Measurements from ENCODE around the gene ASRGL1. TPM values are rescaled to one million over a fixed set of nuclear protein-coding genes. Genes with fewer than 3 reads are reported as not detected.

The ASRGL1 gene
- total and polyA plus RNA-seq, 2 of the 13 experiments (the other 11 are each of a cell fraction or from before 2014, with no cell fraction given) = 50.8 to 97.5 TPM

DNA sequence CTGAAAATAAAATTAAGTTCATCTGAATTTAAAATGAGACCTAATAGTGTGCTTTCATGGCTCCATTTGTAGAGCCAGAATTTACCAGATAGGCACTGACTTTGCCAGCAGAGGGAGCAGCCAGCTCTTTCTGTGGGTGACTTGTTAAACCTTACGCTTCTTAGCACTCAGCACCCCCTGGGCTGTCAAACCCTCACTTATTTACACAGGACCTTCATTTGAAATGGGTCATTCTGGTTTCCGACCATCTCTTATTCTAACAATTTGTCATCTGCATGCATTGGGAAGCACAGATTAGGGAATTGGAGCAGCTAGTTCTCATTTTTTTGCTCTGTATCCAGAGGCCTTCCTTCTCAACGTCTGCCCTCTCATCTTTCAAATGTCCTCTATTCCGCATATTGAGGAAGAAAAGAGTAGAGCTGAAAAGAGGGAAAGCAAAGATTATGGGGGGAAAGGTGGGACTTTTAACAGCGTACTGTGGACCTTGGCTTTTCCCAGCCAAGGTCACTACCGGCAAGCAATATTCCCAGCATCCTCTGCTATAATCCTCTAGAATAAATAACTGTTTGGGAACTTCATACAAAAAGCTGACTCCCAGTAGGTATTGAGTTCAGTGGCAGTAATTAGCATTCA lies 3.1 kb downstream of the ASRGL1 start (continued):
- TF ChIP-seq, protein P1, sequence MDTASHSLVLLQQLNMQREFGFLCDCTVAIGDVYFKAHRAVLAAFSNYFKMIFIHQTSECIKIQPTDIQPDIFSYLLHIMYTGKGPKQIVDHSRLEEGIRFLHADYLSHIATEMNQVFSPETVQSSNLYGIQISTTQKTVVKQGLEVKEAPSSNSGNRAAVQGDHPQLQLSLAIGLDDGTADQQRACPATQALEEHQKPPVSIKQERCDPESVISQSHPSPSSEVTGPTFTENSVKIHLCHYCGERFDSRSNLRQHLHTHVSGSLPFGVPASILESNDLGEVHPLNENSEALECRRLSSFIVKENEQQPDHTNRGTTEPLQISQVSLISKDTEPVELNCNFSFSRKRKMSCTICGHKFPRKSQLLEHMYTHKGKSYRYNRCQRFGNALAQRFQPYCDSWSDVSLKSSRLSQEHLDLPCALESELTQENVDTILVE (CRISPR knock-in tag; IDR thresholded peaks at IDR 0.05) = 0 out of 2 replicates have a peak, but pooled peaks have one; percentile 45
- TF ChIP-seq KDM4B (CRISPR knock-in tag; IDR thresholded peaks at IDR 0.05) (no peak), NR2F1 (CRISPR knock-in tag; IDR thresholded peaks at IDR 0.05) (peak in 1 of 2 experiments; percentile 8; a peak in 1 of 4 replicates), MYC (CRISPR knock-in tag; IDR thresholded peaks at IDR 0.05; ENCODE audit: borderline replicate concordance) (no peak), SMC3 (IDR thresholded peaks at IDR 0.05; ENCODE audit: low read length) (peak; percentile 46; the same call in 1 of the 2 replicates), ZNF660 (CRISPR knock-in tag; IDR thresholded peaks at IDR 0.05; ENCODE audit: borderline replicate concordance, low read depth) (no peak), PITX1 (CRISPR knock-in tag; IDR thresholded peaks at IDR 0.05) (0 out of 2 replicates have a peak, but pooled peaks have one; percentile 25), MED8 (CRISPR knock-in tag; IDR thresholded peaks at IDR 0.05; ENCODE audit: insufficient replicate concordance) (no peak), SP5 (CRISPR knock-in tag; IDR thresholded peaks at IDR 0.05; ENCODE audit: borderline replicate concordance, low read depth) (peak; percentile 49; the same call in 1 of the 2 replicates), EP300 (IDR thresholded peaks at IDR 0.05; ENCODE audit: low read depth in 2 of 2, low read length in 2 of 2) (peak in 1 of 2 experiments; percentile 57; a peak in 1 of 4 replicates), EP300 (CRISPR knock-in tag; IDR thresholded peaks at IDR 0.05; ENCODE audit: borderline replicate concordance) (no peak), HDAC6 (IDR thresholded peaks at IDR 0.05; ENCODE audit: low read depth, low read length) (no peak), FOXO1 (CRISPR knock-in tag; IDR thresholded peaks at IDR 0.05) (peak; percentile 22; the same call in 1 of the 2 replicates), MIER2 (CRISPR knock-in tag; IDR thresholded peaks at IDR 0.05) (no peak), KMT2B (CRISPR knock-in tag; IDR thresholded peaks at IDR 0.05) (0 out of 2 replicates have a peak, but pooled peaks have one; percentile 12), CREM (IDR thresholded peaks at IDR 0.05) (peak; percentile 58; the same call in 1 of the 2 replicates), CREM (CRISPR knock-in tag; IDR thresholded peaks at IDR 0.05) (no peak), ZNF549 (CRISPR knock-in tag; IDR thresholded peaks at IDR 0.05) (no peak)
- TF ChIP-seq, protein P2, sequence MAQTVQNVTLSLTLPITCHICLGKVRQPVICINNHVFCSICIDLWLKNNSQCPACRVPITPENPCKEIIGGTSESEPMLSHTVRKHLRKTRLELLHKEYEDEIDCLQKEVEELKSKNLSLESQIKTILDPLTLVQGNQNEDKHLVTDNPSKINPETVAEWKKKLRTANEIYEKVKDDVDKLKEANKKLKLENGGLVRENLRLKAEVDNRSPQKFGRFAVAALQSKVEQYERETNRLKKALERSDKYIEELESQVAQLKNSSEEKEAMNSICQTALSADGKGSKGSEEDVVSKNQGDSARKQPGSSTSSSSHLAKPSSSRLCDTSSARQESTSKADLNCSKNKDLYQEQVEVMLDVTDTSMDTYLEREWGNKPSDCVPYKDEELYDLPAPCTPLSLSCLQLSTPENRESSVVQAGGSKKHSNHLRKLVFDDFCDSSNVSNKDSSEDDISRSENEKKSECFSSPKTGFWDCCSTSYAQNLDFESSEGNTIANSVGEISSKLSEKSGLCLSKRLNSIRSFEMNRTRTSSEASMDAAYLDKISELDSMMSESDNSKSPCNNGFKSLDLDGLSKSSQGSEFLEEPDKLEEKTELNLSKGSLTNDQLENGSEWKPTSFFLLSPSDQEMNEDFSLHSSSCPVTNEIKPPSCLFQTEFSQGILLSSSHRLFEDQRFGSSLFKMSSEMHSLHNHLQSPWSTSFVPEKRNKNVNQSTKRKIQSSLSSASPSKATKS (CRISPR knock-in tag; IDR thresholded peaks at IDR 0.05) = no peak
- TF ChIP-seq, protein P3, sequence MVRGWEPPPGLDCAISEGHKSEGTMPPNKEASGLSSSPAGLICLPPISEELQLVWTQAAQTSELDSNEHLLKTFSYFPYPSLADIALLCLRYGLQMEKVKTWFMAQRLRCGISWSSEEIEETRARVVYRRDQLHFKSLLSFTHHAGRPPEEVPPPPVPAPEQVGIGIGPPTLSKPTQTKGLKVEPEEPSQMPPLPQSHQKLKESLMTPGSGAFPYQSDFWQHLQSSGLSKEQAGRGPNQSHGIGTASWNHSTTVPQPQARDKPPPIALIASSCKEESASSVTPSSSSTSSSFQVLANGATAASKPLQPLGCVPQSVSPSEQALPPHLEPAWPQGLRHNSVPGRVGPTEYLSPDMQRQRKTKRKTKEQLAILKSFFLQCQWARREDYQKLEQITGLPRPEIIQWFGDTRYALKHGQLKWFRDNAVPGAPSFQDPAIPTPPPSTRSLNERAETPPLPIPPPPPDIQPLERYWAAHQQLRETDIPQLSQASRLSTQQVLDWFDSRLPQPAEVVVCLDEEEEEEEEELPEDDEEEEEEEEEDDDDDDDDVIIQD (CRISPR knock-in tag; IDR thresholded peaks at IDR 0.05; ENCODE audit: low read depth) = no peak
- TF ChIP-seq, protein P4, sequence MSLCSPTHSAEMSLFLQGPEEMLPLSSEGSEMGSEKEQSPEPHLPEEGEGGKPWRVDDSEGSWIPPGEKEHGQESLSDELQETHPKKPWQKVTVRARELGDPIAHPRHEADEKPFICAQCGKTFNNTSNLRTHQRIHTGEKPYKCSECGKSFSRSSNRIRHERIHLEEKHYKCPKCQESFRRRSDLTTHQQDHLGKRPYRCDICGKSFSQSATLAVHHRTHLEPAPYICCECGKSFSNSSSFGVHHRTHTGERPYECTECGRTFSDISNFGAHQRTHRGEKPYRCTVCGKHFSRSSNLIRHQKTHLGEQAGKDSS (CRISPR knock-in tag; IDR thresholded peaks at IDR 0.05; ENCODE audit: borderline replicate concordance, low read depth) = no peak
- TF ChIP-seq, protein P5, sequence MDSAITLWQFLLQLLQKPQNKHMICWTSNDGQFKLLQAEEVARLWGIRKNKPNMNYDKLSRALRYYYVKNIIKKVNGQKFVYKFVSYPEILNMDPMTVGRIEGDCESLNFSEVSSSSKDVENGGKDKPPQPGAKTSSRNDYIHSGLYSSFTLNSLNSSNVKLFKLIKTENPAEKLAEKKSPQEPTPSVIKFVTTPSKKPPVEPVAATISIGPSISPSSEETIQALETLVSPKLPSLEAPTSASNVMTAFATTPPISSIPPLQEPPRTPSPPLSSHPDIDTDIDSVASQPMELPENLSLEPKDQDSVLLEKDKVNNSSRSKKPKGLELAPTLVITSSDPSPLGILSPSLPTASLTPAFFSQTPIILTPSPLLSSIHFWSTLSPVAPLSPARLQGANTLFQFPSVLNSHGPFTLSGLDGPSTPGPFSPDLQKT (CRISPR knock-in tag; IDR thresholded peaks at IDR 0.05; ENCODE audit: borderline replicate concordance) = no peak
- TF ChIP-seq, protein P6, sequence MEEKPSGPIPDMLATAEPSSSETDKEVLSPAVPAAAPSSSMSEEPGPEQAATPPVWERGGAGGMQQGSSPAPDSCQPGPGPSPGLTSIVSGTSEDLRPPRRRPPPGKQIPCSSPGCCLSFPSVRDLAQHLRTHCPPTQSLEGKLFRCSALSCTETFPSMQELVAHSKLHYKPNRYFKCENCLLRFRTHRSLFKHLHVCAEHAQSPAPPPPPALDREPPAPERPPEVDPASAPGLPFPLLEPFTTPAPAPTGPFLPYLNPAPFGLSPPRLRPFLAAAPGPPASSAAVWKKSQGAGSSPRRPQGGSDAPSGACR (CRISPR knock-in tag; IDR thresholded peaks at IDR 0.05) = no peak

Data from HepG2 (cell line).